Kasumi-1 (cell line): ENCODE results near the gene INTS4.
"Not testable (repeated sequence)": the region's sequence is repeated elsewhere in the genome, so short reads cannot be mapped to it uniquely, and the experiment has no call there.

Source experiments
- DNase-seq, 2 experiments: peaks; one replicate each; lab custom pipeline; 2025; lab: John Stamatoyannopoulos, UW

INTS4 gene

DNA sequence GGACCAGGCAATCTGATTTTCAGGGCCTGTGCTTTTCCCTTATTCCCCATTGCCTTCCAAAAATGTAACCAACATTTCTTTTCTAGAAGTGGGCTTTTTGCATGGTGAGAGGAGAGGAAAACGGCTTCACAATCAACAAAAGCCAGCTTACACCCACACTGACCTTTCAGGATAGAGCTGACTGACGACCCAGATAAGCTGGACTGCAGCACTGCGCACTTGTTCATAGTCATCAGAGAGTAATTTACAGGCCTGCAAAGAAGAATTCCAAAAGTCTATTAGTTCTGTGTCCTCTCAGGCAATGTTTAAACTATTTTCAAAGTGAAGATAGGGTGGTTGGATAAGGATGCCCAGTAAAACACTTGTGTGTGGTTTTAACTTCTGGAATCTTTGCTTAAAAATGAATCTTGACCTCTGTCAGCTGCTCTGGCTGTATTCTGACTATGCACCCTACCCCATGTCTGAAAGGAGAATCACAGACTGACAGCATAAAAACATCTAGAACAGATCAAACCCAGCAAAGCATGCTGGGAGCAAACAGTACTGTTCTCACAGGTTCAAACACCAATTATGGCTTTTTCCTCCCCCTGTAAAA lies 35.8 kb downstream of the INTS4 start:
- not testable (repeated sequence) for DNase-seq

DNA sequence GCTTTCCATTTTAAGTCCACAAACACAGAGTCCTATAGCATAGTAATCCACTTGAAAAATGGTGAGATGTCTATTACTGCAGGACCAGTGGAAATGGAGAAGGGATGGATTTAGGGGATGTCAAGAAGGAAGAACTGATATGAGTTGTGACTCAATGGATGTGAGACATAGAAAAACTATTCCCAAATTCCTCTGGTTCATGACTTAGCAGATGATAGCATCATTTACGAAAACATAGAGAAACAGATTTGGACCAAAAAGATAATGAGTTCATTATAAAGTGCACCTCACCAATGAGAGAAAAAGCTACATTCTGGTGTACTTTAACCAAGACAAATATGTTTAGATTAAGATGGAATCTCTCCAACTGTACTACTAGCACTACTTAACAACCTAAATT lies 51.2 kb downstream of the INTS4 start:
- not testable (repeated sequence) for DNase-seq

DNA sequence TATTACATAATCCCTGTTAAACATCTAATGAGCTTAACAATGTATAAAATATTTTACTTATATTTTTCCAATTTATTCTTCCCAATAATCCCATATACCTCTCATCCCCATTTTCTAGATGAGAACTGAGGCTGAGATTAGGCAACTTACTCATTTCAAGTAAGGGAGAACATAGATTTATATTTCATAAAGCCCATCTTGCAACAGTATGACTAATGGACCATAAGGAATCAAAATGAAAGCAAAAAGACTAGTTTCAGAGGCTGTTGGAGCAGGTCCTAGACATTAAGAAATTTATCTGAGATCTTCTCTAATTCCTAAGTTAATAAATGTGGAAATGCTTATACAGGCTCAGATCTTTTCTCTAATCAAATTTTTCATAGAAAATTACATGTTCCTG lies 52.0 kb downstream of the INTS4 start:
- DNase-seq = not testable (repeated sequence)

DNA sequence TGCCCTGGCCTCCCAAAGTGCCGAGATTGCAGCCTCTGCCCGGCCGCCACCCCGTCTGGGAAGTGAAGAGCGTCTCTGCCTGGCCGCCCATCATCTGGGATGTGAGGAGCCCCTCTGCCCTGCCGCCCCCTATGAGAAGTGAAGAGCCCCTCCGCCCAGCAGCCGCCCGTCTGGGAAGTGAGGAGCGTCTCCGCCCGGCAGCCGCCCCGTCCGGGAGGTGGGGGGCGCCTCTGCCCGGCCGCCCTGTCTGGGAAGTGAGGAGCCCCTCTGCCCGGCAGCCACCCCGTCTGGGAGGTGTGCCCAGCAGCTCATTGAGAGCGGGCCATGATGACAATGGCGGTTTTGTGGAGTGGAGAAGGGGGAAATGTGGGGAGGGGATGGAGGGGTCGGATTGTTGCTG lies 60.9 kb downstream of the INTS4 start:
- not testable (repeated sequence) for DNase-seq

DNA sequence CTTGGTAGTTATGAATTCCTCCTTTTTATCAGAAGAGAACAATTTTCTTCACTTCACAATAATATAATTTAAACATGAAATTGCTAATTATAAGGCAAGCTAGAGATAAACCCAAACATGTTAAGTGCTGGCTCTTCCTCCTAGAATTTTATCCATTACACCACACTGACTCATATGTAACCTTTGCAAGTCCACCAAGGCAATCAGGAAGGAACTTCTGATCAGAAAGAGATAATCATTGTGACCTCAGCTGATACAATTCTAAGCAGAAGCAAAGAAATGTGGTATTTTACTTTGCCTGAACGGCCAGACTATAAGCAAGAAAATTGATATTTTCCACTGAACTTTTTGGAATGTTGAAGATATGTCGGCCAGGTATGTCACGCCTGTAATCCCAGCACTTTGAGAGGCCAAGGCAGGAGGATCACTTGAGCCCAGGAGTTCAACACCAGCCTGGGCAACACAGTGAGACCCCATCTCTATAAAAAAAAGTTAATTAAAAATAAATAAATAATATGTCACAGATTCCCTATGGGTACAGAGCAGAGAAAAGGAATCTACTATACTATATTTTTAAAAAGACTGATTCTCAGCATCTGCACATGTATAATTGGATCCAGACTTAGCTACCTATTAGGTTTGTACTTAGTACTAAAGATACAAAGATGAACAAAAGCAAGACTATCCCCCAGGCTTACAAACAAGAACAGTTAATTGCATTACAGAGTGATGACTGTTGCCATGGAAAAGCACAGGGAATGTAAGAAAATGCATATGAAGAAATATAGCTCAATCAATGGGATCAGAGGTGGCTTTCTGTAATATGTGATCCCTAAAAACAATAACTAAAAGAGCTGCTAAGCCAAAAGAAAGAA lies 63.9 kb downstream of the INTS4 start:
- not testable (repeated sequence) for DNase-seq

DNA sequence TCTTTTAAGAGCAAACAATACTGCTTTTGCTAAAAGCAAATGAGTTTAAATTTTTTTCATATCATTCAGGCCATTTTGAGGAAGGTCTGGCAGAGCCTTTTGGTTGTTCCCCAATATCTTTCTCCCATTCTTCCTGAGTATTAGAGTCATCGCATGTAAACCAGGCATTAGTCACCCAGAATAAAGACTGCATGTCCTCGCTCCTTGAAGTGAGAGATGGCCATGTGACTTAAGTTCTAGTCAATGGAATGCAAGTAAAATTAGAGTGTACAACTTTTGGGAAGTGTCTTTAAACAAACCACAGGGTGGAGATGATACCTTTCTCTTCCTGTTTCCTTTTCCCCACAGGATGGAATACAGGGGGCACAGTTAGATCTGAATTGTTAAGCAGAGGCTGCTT lies 76.8 kb downstream of the INTS4 start:
- not testable (repeated sequence) for DNase-seq

DNA sequence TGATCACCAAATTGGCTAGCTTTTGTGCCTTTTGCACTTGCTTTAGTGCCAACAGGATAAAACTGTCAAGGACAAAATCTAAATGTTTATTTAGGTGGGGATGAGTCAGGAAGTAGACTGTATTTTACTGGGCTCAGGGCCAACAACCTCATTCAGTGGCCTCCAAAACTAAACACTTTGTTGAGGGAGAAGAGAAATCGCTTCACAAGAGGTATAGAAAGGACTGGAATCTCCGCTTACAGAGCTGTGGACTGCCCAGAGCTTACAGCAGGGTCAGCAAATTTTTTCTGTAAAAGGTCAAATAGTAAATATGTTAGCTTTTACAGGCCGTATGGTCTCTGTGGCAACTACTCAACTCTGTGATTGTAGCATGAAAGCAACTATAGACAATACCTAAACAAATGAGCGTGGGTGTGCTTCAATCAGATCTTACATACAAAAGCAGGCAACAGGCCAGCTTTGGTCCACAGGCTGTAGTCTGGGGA lies 80.1 kb downstream of the INTS4 start:
- not testable (repeated sequence) for DNase-seq

DNA sequence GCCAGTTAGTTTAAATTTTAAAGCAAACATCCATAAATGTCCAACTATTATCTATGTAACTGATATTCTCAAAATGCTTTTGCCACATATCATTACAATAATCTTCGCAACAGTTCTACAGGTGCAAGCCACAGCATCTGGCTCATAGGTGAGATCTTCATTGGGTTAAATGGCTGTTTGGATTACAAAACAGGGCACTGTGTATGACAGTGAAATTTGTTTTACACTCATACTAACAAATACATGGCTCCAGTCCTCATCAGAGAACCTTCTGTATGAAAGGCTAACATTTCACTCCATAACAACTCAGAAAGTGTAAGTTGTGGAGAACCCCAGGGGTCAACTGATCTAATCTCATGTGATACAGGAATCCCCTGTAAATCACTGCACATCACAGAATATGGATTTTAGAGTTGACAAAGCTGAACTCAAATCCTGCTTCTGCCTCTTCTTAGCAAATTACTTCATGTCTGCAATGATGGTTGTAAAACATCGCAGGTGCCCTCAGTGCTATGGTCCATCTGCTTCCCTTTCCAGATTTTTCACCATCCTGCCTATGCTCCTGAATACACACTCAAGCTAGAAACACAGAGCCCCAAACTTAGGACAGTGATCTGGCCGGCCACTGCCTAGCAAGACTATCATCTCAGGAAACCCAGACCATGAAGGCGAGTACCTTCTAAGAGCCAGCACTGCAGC lies 80.7 kb downstream of the INTS4 start:
- not testable (repeated sequence) for DNase-seq

DNA sequence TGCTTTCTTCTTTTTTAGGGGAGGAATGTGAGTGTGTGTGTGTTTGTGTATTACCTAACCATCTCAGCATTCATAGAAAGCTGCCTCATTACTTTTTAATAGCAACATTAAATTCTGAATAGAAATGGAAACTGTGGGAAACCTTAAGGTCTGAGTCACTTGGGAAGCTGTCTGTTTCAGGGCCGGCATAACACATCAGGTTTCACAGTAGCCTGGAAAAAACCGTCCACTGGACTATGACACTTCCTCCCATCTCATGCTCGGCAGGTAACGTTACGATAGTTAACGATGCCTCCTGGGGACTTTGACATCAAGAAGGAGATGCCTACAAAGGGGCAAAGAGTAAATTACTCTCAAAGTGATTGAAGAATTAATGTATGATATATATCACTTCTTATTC lies 83.6 kb downstream of the INTS4 start:
- not testable (repeated sequence) for DNase-seq

DNA sequence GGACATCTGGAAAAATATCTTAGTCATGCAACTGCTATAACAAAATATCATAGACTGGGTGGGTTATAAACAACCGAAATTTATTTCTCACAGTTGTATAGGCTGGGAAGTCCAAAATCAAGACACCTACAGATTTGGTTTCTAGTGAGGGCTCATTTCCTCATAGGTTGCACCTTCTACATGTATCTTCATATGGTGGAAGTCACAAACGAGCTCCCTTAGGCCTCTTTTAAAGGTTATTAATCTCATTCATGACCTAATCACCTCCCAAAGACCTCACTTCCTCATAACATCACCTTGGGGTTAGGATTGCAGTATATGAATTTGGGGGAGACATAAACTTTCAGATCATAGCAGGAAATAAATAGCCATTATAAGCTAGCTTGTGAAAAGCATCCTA lies 85.2 kb downstream of the INTS4 start:
- DNase-seq = no peak

DNA sequence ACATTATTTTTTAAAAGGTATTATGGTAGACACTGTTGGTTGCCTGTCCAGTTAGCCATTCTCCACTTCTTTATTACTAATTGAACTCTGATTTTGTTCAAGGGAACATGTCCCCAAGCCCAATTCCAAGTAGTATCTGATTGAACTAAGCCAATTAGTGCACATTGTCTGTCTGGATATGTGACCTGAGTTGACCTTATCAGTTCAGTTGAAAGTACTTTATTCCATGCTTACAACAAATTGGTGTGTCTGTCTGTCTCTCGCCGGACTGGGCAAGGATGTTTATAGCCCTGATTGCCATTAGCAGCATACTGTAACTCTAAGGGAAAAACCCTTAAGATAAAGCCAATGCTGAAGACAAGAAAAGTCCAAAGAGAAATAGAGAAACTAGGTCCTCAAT lies 85.6 kb downstream of the INTS4 start:
- DNase-seq = no peak

DNA sequence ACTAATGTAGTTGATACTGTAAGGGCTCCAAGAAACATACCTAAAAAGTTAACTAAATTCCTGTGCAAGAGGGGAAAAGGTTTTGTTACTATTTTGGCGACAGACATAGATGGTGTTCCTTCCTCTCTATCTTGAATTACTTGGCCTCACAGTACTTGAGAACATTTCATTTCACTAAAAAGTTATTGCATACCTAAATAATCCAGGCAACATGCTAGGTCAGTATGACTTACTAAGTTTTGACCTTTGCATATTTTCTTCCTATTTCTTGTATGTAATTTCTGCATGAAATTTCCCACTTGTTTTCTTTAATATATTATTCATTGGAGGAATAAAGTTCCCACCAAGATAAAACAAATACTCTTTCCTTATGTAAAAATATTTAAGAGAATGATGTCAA lies 99.5 kb downstream of the INTS4 start:
- DNase-seq = not testable (repeated sequence)

DNA sequence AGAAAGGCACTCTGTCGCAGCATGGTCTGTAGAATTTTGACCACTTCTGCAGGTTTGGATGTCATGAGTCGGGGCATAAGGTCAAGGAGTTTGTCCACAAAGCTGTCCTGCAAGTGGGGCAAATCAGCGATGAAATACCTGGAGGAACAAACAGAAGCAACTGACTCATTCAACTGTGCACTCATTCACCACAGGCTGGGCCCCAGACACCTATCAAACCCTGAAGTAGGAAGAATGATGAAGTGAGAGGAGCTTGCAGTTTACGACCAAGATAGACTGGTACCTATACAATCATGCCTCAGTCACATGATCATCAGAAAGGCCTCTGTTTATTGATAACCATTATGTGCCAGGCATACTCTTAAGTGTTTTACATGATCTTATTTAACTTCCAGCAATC lies 102.8 kb downstream of the INTS4 start:
- DNase-seq = not testable (repeated sequence)

DNA sequence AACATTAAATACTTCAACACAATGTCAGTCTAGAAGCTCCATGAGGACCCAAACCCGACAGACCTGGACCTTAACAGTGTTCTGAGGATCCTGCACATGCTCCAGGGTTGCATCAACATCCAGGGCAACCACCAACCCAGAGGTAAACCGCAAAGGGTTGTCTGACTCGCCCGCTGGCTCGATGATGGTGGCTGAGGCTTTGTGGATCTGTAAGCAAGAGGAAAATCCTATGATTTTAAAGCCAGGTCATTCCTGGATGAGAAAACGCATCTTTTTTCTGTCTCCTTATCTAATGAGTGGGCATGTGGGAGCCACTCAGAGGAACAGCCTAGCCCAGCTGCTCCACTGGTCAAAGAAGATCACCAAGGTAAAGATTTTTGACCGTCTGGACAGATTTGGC lies 103.2 kb downstream of the INTS4 start:
- not testable (repeated sequence) for DNase-seq

DNA sequence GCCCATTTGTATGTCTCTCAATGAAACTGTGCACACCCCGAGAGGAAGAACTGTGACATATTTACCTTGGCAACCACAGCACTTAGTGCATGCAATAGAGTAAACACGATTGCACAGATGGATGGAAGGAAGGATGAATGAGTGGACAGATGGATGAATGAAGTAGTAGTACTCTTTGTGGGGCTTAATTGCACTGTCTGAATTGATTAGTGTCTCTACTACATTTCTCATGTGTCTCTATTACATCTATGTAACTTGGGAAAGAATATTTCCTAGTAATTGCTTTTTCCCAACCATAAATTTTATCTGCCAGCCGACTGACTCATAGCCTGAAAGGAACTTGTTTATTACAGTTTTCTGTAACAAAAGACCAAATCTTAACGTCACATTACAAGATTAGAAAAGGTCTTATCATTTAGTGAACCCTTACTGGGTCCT lies 103.8 kb downstream of the INTS4 start:
- not testable (repeated sequence) for DNase-seq

DNA sequence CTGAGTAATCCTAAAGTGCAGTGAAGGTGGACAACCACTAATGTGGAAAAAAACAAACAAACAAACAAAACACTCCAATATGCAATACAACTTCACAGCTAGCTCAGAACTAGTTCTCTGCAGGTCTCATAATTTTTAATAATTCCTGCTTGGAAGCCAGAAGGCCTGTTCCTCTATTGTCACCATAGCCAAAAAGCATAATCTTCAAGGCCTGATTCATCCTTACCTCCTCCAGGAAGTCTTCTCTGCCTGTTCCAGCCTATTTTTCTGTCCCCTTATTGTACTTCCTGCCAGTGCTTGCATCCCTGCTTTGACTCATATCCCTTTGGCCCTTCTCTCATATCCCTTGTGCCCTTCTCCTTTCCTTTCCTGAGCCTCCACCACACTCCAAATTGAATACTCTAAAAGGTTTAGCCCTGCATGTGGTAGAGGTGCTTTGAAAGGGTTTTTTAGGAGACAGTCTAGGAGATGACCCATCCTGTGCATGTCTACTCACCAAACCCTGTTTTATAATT lies 104.3 kb downstream of the INTS4 start:
- DNase-seq = not testable (repeated sequence)

DNA sequence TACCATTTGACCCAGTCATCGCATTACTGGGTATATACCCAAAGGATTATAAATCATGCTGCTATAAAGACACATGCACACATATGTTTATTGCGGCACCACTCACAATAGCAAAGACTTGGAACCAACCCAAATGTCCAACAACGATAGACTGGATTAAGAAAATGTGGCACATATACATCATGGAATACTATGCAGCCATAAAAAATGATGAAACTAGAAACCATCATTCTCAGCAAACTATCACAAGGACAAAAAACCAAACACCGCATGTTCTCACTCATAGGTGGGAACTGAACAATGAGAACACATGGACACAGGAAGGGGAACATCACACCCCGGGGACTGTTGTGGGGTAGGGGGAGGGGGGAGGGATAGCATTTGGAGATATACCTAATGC lies 105.4 kb downstream of the INTS4 start:
- not testable (repeated sequence) for DNase-seq

DNA sequence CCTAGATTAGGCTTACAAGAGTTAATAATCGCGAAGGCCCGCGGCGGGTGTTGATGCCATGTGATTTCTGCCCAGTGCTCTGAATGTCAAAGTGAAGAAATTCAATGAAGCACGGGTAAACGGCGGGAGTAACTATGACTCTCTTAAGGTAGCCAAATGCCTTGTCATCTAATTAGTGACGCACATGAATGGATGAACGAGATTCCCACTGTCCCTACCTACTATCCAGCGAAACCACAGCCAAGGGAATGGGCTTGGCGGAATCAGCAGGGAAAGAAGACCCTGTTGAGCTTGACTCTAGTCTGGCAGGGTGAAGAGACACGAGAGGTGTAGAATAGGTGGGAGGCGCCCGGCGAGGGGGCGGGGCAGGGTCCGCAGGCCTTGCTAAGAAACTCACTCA lies 108.1 kb downstream of the INTS4 start:
- no peak for DNase-seq

DNA sequence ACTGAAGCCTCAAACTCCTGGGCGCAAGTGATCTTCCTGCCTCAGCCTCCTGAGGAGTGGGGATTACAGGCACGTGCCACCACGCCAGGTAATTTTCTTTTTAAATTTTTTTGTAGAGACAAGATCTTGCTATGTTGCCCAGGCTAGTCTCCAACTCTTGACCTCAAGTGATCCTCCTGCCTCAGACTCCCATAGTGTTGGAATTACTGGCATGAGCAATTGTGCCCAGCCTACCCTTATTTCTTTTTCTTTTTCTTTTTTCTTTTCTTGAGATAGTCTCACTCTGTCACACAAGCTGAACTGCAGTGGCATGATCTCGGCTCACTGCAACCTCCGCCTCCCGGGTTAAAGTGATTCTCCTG lies 109.7 kb downstream of the INTS4 start:
- DNase-seq = no peak

DNA sequence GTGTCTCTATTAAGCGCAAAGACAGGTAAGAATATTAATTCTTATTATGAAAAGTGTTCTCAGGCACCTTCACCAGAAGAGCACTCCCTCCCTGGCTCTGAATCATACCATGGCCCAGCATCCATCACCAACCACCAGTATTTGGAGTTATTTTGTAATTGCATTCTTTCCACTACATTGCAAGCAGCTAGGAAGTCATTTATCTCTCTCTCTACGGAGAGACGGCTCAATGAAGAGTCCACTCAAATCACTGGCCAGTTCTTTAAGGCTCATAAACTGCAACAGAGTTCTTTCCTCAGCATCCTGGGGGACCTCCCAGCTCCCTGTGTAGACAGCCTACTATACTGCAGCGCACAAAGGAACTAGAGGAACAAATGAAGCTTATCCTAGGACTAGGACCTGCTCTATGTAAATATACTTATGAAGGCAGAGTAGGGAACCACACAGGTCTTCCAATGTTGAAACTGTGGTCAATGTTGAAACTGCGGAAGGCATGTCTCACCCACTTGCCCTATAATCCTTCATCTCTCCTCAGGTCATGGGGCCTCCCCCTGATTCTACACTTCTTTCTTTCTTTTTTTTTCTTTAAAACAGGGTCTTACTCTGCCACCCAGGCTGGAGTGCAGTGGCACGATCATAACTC lies 110.2 kb downstream of the INTS4 start:
- DNase-seq = no peak

DNA sequence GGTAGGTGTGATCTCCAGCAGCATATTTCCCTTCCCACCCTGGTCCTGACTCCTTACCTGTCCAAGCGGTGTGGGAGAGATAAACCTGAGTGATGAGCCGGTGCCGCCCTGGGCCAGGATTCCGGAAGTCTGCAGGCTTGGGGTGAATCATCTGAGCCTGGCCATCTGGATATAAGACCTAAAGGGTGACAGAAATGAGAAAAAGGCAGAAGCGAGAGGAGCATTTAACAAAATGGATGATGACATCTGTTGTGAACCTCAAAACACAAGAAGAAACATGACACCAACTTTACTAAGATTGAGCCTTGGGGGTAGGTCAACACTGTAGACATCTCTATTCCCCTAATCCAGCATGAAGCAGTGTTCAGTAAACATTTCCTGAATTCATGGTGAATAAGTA lies 110.7 kb downstream of the INTS4 start:
- DNase-seq = no peak

DNA sequence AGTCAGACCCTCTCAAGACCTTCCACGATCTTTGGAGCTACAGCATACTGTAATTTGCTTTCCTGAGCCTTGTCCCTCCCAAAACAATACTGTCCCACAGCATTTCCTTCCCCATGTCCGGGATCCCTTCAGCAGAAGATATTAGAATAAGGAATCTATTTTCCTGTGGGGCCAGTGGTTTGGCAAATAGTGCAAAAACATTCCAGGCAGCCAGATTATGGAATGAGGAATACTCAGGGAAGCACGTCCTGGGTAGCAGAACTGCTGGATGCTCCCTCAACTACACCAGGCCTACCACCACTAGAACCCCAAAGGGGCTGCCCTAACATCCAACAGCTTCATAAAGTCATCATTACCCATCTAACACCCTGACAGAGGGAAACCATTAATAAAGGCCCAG lies 112.1 kb downstream of the INTS4 start:
- no peak for DNase-seq
